A673 (cell line): Measurements from ENCODE around the gene FKBP2. TPM values are rescaled to one million over a fixed set of nuclear protein-coding genes. Genes with fewer than 3 reads are reported as not detected.

Source experiments
- BruUV-seq: library from RNA; stranded (reverse); fragments of 400-500 nt; replicated peaks from 2 replicates; lab custom pipeline; 2021; lab: Mats Ljungman, UMichigan
- CTCF ChIA-PET: fragments of 300-600 bp; sonication (Branson Sonifier 250); formaldehyde crosslinking; loops from one replicate; lab custom pipeline; 2022; ENCODE audit warnings: antibody characterized with exemption; lab: Charles Lee
- POLR2A ChIA-PET: fragments of 300-600 bp; sonication (Branson Sonifier 250); formaldehyde crosslinking; loops from one replicate; lab custom pipeline; 2022; ENCODE audit warnings: antibody characterized with exemption; ENCODE audit not compliant: low non-redundant PET; lab: Charles Lee
- DNase-seq: peaks from one replicate; pipeline ENCODE4 v3.0.0-alpha.2; 2015; ENCODE audit warnings: low spot score
- H3K27ac ChIP-seq: fragments of 200-600 bp; sonication (generic); 2 replicates; pipeline ENCODE4 v1.5.1; 2016; ENCODE audit warnings: mixed run types, low read depth, mild to moderate bottlenecking, mixed read lengths, antibody characterized with exemption, low read length; ENCODE audit not compliant: poor library complexity, severe bottlenecking
- H3K27me3 ChIP-seq: fragments of 200-600 bp; sonication (generic); replicated peaks from 2 replicates; pipeline ENCODE4 v1.6.1; 2017; ENCODE audit warnings: mixed run types, low read depth, mild to moderate bottlenecking, mixed read lengths, antibody characterized with exemption, low read length; ENCODE audit not compliant: insufficient read depth, poor library complexity
- H3K36me3 ChIP-seq: fragments of 200-600 bp; sonication (generic); 2 replicates; pipeline ENCODE4 v1.6.1; 2016; ENCODE audit warnings: mixed run types, mild to moderate bottlenecking, mixed read lengths, antibody characterized with exemption, low read length; ENCODE audit not compliant: insufficient read depth, poor library complexity, severe bottlenecking
- H3K4me1 ChIP-seq: fragments of 200-600 bp; sonication (generic); 2 replicates; pipeline ENCODE4 v1.6.1; 2017; ENCODE audit warnings: mixed run types, mild to moderate bottlenecking, mixed read lengths, antibody characterized with exemption, low read length; ENCODE audit not compliant: insufficient read depth, poor library complexity, severe bottlenecking
- H3K4me3 ChIP-seq: fragments of 200-600 bp; sonication (generic); 2 replicates; pipeline ENCODE4 v1.5.1; 2016; ENCODE audit warnings: low read depth, mixed run types, mild to moderate bottlenecking, mixed read lengths, low read length; ENCODE audit not compliant: poor library complexity, severe bottlenecking
- H3K9me3 ChIP-seq: fragments of 200-600 bp; sonication (generic); 2 replicates; pipeline ENCODE4 v1.6.1; 2016; ENCODE audit warnings: mixed run types, low read depth, mild to moderate bottlenecking, mixed read lengths, antibody characterized with exemption, low read length; ENCODE audit not compliant: poor library complexity, severe bottlenecking
- EZH2 ChIP-seq: fragments of 200-600 bp; sonication (generic); IDR thresholded peaks from 2 replicates; pipeline ENCODE4 v1.6.1; 2017; ENCODE audit warnings: borderline replicate concordance, low read depth, mild to moderate bottlenecking, mixed read lengths, antibody characterized with exemption, low read length; ENCODE audit not compliant: poor library complexity, severe bottlenecking
- intact Hi-C: fragments of 100-400 bp; cut with micrococcal nuclease; formaldehyde crosslinking; loops from one replicate; pipeline ENCODE4 v1.10.0; 2022; ENCODE audit not compliant: unreplicated experiment
- total RNA-seq: library from RNA; stranded (reverse); gene quantifications from 2 replicates; pipeline ENCODE4 v1.2.3, GENCODE V29; 2021
- TF ChIP-seq, protein P1 (sequence below): fragments of 300-800, 200-600 bp; sonication (generic); conservative IDR thresholded peaks from 2 replicates; pipeline ENCODE4 v1.5.1; 2017; ENCODE audit warnings: low read depth, mild to moderate bottlenecking, antibody characterized with exemption, low read length, moderate library complexity, mixed read lengths

FKBP2 gene
- total RNA-seq, 1 experiment from 2014 or later: 57.5 TPM

DNA sequence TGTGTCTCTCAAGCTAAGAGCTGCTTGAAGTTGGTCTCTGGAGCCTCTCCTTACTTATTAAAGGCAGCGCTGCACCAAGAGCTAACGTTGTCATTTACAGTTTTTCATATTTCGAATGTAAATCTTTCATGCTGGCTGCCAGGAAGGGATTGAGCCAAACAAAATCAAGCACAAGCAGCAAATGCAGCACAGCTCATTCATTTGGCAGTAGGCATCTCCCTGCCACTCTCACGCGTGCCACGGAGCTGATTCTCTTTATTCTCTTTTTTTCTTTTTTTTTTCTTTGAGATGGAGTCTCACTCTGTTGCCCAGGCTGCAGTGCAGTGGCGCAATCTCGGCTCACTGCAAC is 8.0 kb upstream of the FKBP2 start:
- Histone ChIP-seq H3K4me1 (peaks cover 18% of the 10 kb centered on the region), H3K36me3 (peaks cover 9% of the 10 kb centered on the region), H3K27me3 (no peaks in the 10 kb centered on the region), H3K9me3 (no peaks in the 10 kb centered on the region), H3K4me3 (no peak overlapping the region), H3K27ac (peak overlapping the region; percentile 21)
- TF ChIP-seq, protein P1, sequence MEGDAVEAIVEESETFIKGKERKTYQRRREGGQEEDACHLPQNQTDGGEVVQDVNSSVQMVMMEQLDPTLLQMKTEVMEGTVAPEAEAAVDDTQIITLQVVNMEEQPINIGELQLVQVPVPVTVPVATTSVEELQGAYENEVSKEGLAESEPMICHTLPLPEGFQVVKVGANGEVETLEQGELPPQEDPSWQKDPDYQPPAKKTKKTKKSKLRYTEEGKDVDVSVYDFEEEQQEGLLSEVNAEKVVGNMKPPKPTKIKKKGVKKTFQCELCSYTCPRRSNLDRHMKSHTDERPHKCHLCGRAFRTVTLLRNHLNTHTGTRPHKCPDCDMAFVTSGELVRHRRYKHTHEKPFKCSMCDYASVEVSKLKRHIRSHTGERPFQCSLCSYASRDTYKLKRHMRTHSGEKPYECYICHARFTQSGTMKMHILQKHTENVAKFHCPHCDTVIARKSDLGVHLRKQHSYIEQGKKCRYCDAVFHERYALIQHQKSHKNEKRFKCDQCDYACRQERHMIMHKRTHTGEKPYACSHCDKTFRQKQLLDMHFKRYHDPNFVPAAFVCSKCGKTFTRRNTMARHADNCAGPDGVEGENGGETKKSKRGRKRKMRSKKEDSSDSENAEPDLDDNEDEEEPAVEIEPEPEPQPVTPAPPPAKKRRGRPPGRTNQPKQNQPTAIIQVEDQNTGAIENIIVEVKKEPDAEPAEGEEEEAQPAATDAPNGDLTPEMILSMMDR: no peak
- no peak for TF ChIP-seq EZH2
- POLR2A ChIA-PET: no interaction called here
- CTCF ChIA-PET: interaction anchor here (0.6 to 0.8 kb wide), 2 partner anchors 20 to 28 kb away, joined by 3 to 5 read pairs; no protein-coding TSS in a partner anchor
- intact Hi-C loops: no loop called here
- no peak for DNase-seq
- BruUV-seq: no TSS peak

DNA sequence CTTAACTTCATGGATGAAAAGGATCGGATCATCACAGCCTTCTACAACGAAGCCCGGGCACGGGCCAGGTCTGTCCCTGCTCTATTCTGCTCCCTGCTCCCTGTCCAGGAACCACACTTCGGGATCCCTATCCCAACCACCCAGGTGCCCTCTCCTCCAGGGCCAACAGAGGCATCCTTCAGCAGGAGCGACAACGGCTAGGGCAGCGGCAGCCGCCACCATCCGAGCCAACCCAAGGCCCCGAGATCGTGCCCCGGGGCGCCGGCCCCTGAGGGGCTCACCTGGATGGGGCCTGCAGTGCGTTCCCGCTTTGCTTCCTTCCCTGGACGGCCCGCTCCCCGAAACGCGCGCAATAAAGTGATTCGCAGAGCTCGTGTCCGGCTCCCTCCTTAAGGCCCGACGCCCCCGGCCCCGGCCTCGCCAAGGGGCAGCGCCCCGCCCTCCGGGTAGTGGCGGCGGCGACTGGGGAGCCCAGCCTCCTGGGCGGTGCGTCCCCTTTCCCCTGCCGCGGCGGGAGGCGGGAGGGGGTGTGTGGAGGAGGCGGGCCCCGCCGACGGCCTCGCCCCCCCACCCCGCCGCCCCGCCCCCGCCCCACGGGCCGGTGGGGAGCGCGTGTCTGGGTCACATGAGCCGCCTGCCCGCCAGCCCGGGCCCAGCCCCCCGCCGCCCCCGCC is 6.8 kb upstream of the FKBP2 start, which contains the start of gene VEGFB:
Gene VEGFB, plus strand, starts transcription at position 672 of the 674 bp plus-strand sequence. CDS start 250 bp downstream, outside the sequence.
- Histone ChIP-seq H3K36me3 (peaks cover 16% of the 10 kb centered on the region), H3K9me3 (no peaks in the 10 kb centered on the region), H3K4me3 (peak within 1 kb of the TSS; percentile 65), H3K27ac (peak within 1 kb of the TSS; percentile 70), H3K27me3 (no peaks in the 10 kb centered on the region), H3K4me1 (peaks cover 18% of the 10 kb centered on the region)
- DNase-seq: peak; percentile 72
- intact Hi-C loops: no loop called here
- TF ChIP-seq, protein P1: no peak
- TF ChIP-seq EZH2: no peak
- ChIA-PET CTCF (no interaction called here), POLR2A (no interaction called here)
- BruUV-seq: no TSS peak

DNA sequence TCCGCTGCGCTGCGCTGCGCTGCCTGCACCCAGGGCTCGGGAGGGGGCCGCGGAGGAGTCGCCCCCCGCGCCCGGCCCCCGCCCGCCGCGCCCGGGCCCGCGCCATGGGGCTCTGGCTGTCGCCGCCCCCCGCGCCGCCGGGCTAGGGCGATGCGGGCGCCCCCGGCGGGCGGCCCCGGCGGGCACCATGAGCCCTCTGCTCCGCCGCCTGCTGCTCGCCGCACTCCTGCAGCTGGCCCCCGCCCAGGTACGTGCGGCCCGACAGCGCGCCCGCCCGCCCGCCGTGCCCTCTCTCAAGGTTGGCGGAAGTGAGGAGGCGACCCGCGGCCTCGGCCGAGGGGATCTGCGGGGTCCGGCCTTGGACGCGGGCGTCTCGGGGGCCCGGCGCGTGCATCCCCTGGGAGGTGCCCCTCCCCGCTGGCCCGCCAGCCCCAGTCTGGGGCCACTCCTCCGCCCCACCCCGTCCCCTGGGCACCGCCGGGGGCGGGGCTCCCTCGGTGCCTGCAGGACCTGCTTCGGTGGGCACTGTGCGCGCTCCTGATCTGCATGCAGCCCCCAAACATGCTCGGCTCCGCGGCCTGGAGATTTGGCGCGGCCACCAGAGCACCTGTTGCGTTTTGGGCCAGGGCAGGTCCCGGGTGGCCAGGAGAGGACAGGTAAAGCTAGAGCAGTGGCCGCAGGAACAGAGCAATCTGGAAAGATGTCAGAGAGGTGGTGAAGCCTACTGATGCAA is 6.1 kb upstream of the FKBP2 start:
- POLR2A ChIA-PET: no interaction called here
- Histone ChIP-seq H3K4me1 (peaks cover 13% of the 10 kb centered on the region), H3K27ac (peak overlapping the region; percentile 70), H3K27me3 (no peaks in the 10 kb centered on the region), H3K4me3 (peak overlapping the region; percentile 60), H3K9me3 (no peaks in the 10 kb centered on the region), H3K36me3 (peaks cover 16% of the 10 kb centered on the region)
- DNase-seq: peak; percentile 64
- BruUV-seq: no TSS peak
- intact Hi-C loops: no loop called here
- TF ChIP-seq, protein P1: no peak
- no peak for TF ChIP-seq EZH2
- CTCF ChIA-PET: no interaction called here
